HepG2 (cell line): Measurements from ENCODE around the gene CD6.

Experiments
- BRF2 ChIP-seq: sonication (generic); formaldehyde crosslinking; IDR thresholded peaks from 2 replicates; pipeline ENCODE4 v1.8.1; 2022; ENCODE audit warnings: mild to moderate bottlenecking, missing genetic modification reagents
- CTCF ChIP-seq: sonication (generic); formaldehyde crosslinking; IDR thresholded peaks from 2 replicates; pipeline ENCODE4 v1.5.0; 2020; ENCODE audit warnings: mild to moderate bottlenecking, missing genetic modification reagents, moderate library complexity
- KMT2B ChIP-seq: IDR thresholded peaks from 2 replicates; pipeline ENCODE4 v1.6.1; 2016; ENCODE audit warnings: missing genetic modification reagents, missing compliant biosample characterization
- POLR2G ChIP-seq: fragments of 200-400 bp; formaldehyde crosslinking; IDR thresholded peaks from 2 replicates; pipeline ENCODE4 v1.6.1; 2018; ENCODE audit warnings: mild to moderate bottlenecking, low read depth, low read length, moderate library complexity
- PREB ChIP-seq: sonication (generic); formaldehyde crosslinking; IDR thresholded peaks from 2 replicates; pipeline ENCODE4 v1.4.0; 2020; ENCODE audit warnings: missing genetic modification reagents
- RAD21 ChIP-seq: fragments of 450-650 bp; formaldehyde crosslinking; IDR thresholded peaks from 2 replicates; pipeline ENCODE4 v1.5.0; 2020; ENCODE audit warnings: mild to moderate bottlenecking
- TAF1 ChIP-seq: sonication (generic); formaldehyde crosslinking; IDR thresholded peaks from 2 replicates; pipeline ENCODE4 v1.4.0; 2020; ENCODE audit warnings: missing genetic modification reagents
- ZNF12 ChIP-seq: sonication (generic); formaldehyde crosslinking; IDR thresholded peaks from 2 replicates; pipeline ENCODE4 v1.5.0; 2020; ENCODE audit warnings: missing genetic modification reagents
- ZNF24 ChIP-seq: fragments of 450-650 bp; IDR thresholded peaks from 2 replicates; pipeline ENCODE4 v1.6.1; 2017; ENCODE audit warnings: antibody characterized with exemption, mild to moderate bottlenecking
- ZNF468 ChIP-seq: sonication (generic); formaldehyde crosslinking; IDR thresholded peaks from 2 replicates; pipeline ENCODE4 v1.8.0; 2022; ENCODE audit warnings: mild to moderate bottlenecking, moderate library complexity, missing genetic modification reagents
- ZNF777 ChIP-seq: sonication (generic); formaldehyde crosslinking; IDR thresholded peaks from 2 replicates; pipeline ENCODE4 v1.4.0; 2020; ENCODE audit warnings: missing genetic modification reagents
- ZNF883 ChIP-seq: sonication (generic); formaldehyde crosslinking; IDR thresholded peaks from 2 replicates; pipeline ENCODE4 v1.5.1; 2020; ENCODE audit warnings: mild to moderate bottlenecking, missing genetic modification reagents; ENCODE audit errors: not compliant biosample characterization
- TF ChIP-seq, protein P1 (sequence below): sonication (generic); formaldehyde crosslinking; IDR thresholded peaks from 2 replicates; pipeline ENCODE4 v1.4.0; 2020; ENCODE audit warnings: missing genetic modification reagents

DNA sequence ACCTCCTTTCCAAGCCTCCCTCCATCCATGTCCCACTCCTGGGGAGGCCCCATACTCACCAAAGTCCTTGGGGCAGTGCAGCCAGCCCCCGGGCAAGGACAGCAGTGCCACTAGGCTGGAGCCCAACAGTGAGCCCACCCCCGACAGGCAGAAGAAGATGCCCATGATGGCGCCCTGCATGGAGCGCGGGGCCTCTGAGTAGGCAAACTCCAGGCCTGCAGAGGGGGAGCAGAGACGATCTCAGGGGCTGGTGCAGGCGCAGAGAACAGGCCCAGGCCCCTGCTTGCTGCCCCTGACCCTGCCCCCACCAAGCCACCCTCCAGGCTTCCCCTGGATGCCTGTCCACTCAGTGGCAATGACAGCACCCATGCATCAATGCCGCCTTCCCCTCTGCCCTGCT is 33.7 kb upstream of the CD6 start:
- no peak for TF ChIP-seq KMT2B
- TF ChIP-seq CTCF (CRISPR knock-in tag) = no peak
- no peak for TF ChIP-seq ZNF777 (CRISPR knock-in tag)
- TF ChIP-seq ZNF468 (CRISPR knock-in tag) = no peak
- TF ChIP-seq, protein P1, sequence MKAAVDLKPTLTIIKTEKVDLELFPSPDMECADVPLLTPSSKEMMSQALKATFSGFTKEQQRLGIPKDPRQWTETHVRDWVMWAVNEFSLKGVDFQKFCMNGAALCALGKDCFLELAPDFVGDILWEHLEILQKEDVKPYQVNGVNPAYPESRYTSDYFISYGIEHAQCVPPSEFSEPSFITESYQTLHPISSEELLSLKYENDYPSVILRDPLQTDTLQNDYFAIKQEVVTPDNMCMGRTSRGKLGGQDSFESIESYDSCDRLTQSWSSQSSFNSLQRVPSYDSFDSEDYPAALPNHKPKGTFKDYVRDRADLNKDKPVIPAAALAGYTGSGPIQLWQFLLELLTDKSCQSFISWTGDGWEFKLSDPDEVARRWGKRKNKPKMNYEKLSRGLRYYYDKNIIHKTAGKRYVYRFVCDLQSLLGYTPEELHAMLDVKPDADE (CRISPR knock-in tag) = no peak
- TF ChIP-seq BRF2 (CRISPR knock-in tag) = no peak
- no peak for TF ChIP-seq TAF1 (CRISPR knock-in tag)
- TF ChIP-seq ZNF12 (CRISPR knock-in tag) = no peak
- TF ChIP-seq ZNF883 (CRISPR knock-in tag) = no peak
- no peak for TF ChIP-seq POLR2G
- TF ChIP-seq ZNF24 = no peak
- TF ChIP-seq PREB (CRISPR knock-in tag) = no peak
- no peak for TF ChIP-seq RAD21 (CRISPR knock-in tag)
